SK-N-SH (cell line): ENCODE results near the gene STARD13. TPM values are rescaled to one million over a fixed set of nuclear protein-coding genes. Genes with fewer than 3 reads are reported as not detected.
A peak's percentile ranks its signal among the peaks of the same experiment; 100 is the strongest.

Experiments used
- CTCF ChIA-PET: fragments of 300-600, 350-600 bp; formaldehyde crosslinking; extraction: SDS; loops from one replicate; lab custom pipeline; 2021; lab: Yijun Ruan, JAX
- POLR2A ChIA-PET: fragments of 350-600 bp; sonication (Branson Sonifier 250); formaldehyde crosslinking; extraction: SDS; loops from one replicate; lab custom pipeline; 2020; ENCODE audit warnings: antibody characterized with exemption, inconsistent platforms; lab: Yijun Ruan, JAX
- DNase-seq: peaks from one replicate; pipeline ENCODE4 v3.0.0; 2012
- H2AFZ ChIP-seq: fragments of 200-600 bp; sonication (generic); 2 replicates; pipeline ENCODE4 v1.8.1; 2016; ENCODE audit warnings: antibody characterized with exemption, mild to moderate bottlenecking, low read depth
- H3F3A ChIP-seq: fragments of 200-600 bp; sonication (generic); replicated peaks from 2 replicates; pipeline ENCODE3; 2016; ENCODE audit warnings: antibody characterized with exemption, mild to moderate bottlenecking; ENCODE audit not compliant: insufficient read depth
- H3K27ac ChIP-seq, 2 experiments: fragments of 200-500 bp in 1 of 2; fragments of 200-600 bp in 1 of 2; sonication (Bioruptor generic) in 1 of 2; sonication (generic), shearing (Covaris generic) in 1 of 2; 2 replicates each; pipeline versions ENCODE4 v1.5.1 to v1.6.1; 2014 to 2016; ENCODE audit warnings: low read depth in 2 of 2, inconsistent platforms in 1 of 2, low read length in 1 of 2, mild to moderate bottlenecking in 1 of 2, mixed read lengths in 1 of 2
- H3K27me3 ChIP-seq: fragments of 200-600 bp; sonication (generic), shearing (Covaris generic); 2 replicates; pipeline ENCODE4 v1.6.1; 2016; ENCODE audit warnings: mixed run types; ENCODE audit not compliant: insufficient read depth
- H3K36me3 ChIP-seq, 2 experiments: fragments of 200-500 bp in 1 of 2; fragments of 200-600 bp in 1 of 2; sonication (Bioruptor generic) in 1 of 2; sonication (generic) in 1 of 2; replicated peaks in 1 of 2; 2 replicates each; pipeline versions ENCODE3 to v1.5.1; 2014 to 2016; ENCODE audit warnings: low read length in 1 of 2, mild to moderate bottlenecking in 1 of 2; ENCODE audit not compliant: insufficient read depth in 2 of 2, control insufficient read depth in 1 of 2
- H3K4me1 ChIP-seq, 2 experiments: fragments of 200-500 bp in 1 of 2; fragments of 200-600 bp in 1 of 2; sonication (Bioruptor generic) in 1 of 2; sonication (generic), shearing (Covaris generic) in 1 of 2; 2 replicates each; pipeline versions ENCODE4 v1.5.1 to v1.6.1; 2014 to 2016; ENCODE audit warnings: low read depth in 1 of 2, low read length in 1 of 2, mixed run types in 1 of 2; ENCODE audit not compliant: insufficient read depth in 2 of 2, control insufficient read depth in 1 of 2
- H3K4me2 ChIP-seq: fragments of 200-600 bp; sonication (generic), shearing (Covaris generic); 2 replicates; pipeline ENCODE4 v1.6.1; 2017; ENCODE audit warnings: mixed run types
- H3K4me3 ChIP-seq, 2 experiments: fragments of 200-500 bp in 1 of 2; fragments of 200-600 bp in 1 of 2; sonication (Bioruptor generic) in 1 of 2; sonication (generic), shearing (Covaris generic) in 1 of 2; 2 replicates each; pipeline versions ENCODE4 v1.5.1 to v1.8.1; 2014 to 2016; ENCODE audit warnings: low read depth in 2 of 2, inconsistent platforms in 1 of 2, low read length in 1 of 2, mild to moderate bottlenecking in 1 of 2, mixed read lengths in 1 of 2, moderate library complexity in 1 of 2
- H3K79me2 ChIP-seq: fragments of 200-600 bp; sonication (generic); 2 replicates; pipeline ENCODE4 v1.8.1; 2017; ENCODE audit warnings: mild to moderate bottlenecking; ENCODE audit not compliant: insufficient read depth
- H3K9ac ChIP-seq: fragments of 200-600 bp; sonication (generic); 2 replicates; pipeline ENCODE4 v1.6.1; 2017; ENCODE audit warnings: mixed run types
- H3K9me2 ChIP-seq: fragments of 200-600 bp; sonication (generic); 2 replicates; pipeline ENCODE4 v1.6.1; 2017; ENCODE audit warnings: mixed run types
- H3K9me3 ChIP-seq: fragments of 200-600 bp; sonication (generic); 2 replicates; pipeline ENCODE4 v1.6.1; 2017; ENCODE audit warnings: mixed run types, mild to moderate bottlenecking, moderate library complexity
- H4K20me1 ChIP-seq: fragments of 200-600 bp; sonication (generic); 2 replicates; pipeline ENCODE4 v1.6.1; 2017; ENCODE audit warnings: mild to moderate bottlenecking, mixed run types; ENCODE audit not compliant: insufficient read depth
- CTCF ChIP-seq: fragments of 200-600 bp; sonication (generic); IDR thresholded peaks from 2 replicates; pipeline ENCODE4 v1.6.1; 2017; ENCODE audit warnings: antibody characterized with exemption, mild to moderate bottlenecking, moderate library complexity
- EZH2phosphoT487 ChIP-seq: fragments of 200-600 bp; sonication (generic); IDR thresholded peaks from 2 replicates; pipeline ENCODE4 v1.6.1; 2017; ENCODE audit warnings: low read depth, mixed run types, mild to moderate bottlenecking, antibody characterized with exemption, moderate library complexity, borderline replicate concordance
- FOXM1 ChIP-seq: IDR thresholded peaks from 2 replicates; pipeline ENCODE4 v1.4.0; 2012; ENCODE audit warnings: low read depth, mild to moderate bottlenecking
- GABPA ChIP-seq: IDR thresholded peaks from 2 replicates; pipeline ENCODE4 v1.4.0; 2012; ENCODE audit warnings: low read depth, mild to moderate bottlenecking
- GATA2 ChIP-seq: sonication (generic); formaldehyde crosslinking; IDR thresholded peaks from 2 replicates; pipeline ENCODE4 v1.5.0; 2020; ENCODE audit warnings: mild to moderate bottlenecking, missing genetic modification reagents
- JUND ChIP-seq: IDR thresholded peaks from 2 replicates; pipeline ENCODE4 v1.4.0; 2012
- MEF2A ChIP-seq: IDR thresholded peaks from 2 replicates; pipeline ENCODE4 v1.4.0; 2012; ENCODE audit warnings: low read depth, borderline replicate concordance
- MXI1 ChIP-seq: IDR thresholded peaks from 2 replicates; pipeline ENCODE4 v1.6.1; 2012; ENCODE audit warnings: mild to moderate bottlenecking, low read depth, low read length, improper control_type of control experiment
- NFIC ChIP-seq: IDR thresholded peaks from 2 replicates; pipeline ENCODE4 v1.4.0; 2012; ENCODE audit warnings: borderline replicate concordance
- NRF1 ChIP-seq: IDR thresholded peaks from 2 replicates; pipeline ENCODE4 v1.6.1; 2012; ENCODE audit warnings: low read depth, mild to moderate bottlenecking, low read length
- POLR2AphosphoS5 ChIP-seq: IDR thresholded peaks from 2 replicates; pipeline ENCODE4 v1.6.1; 2012; ENCODE audit warnings: low read depth, low read length
- RCOR1 ChIP-seq: fragments of 150-350 bp; IDR thresholded peaks from 2 replicates; pipeline ENCODE4 v1.6.1; 2017; ENCODE audit warnings: antibody characterized with exemption, low read length
- RFX5 ChIP-seq: IDR thresholded peaks from 2 replicates; pipeline ENCODE4 v1.6.1; 2012; ENCODE audit warnings: mild to moderate bottlenecking, improper control_type of control experiment, low read length
- RXRA ChIP-seq: IDR thresholded peaks from 2 replicates; pipeline ENCODE4 v1.4.0; 2012; ENCODE audit warnings: low read depth, mild to moderate bottlenecking, borderline replicate concordance
- SMC3 ChIP-seq: IDR thresholded peaks from 2 replicates; pipeline ENCODE4 v1.6.1; 2012; ENCODE audit warnings: low read depth, low read length, improper control_type of control experiment
- TAF1 ChIP-seq: IDR thresholded peaks from 2 replicates; pipeline ENCODE4 v1.6.1; 2012; ENCODE audit warnings: low read depth, mild to moderate bottlenecking, low read length, moderate library complexity, borderline replicate concordance
- TCF12 ChIP-seq: IDR thresholded peaks from 2 replicates; pipeline ENCODE4 v1.4.0; 2012
- TEAD4 ChIP-seq: IDR thresholded peaks from 2 replicates; pipeline ENCODE4 v1.4.0; 2012; ENCODE audit warnings: mild to moderate bottlenecking, borderline replicate concordance; ENCODE audit not compliant: insufficient read depth
- YY1 ChIP-seq: IDR thresholded peaks from 2 replicates; pipeline ENCODE4 v1.4.0; 2012; ENCODE audit warnings: low read depth, mild to moderate bottlenecking
- ZBTB33 ChIP-seq: IDR thresholded peaks from 2 replicates; pipeline ENCODE4 v1.4.0; 2012; ENCODE audit warnings: low read depth, borderline replicate concordance
- whole genome bisulfite sequencing: methylation state at CpG from one replicate; pipeline ENCODE4 v1.1.6; 2017; ENCODE audit warnings: low lambda C conversion rate; 5-methylcytosine and 5-hydroxymethylcytosine counted together
- polyA plus RNA-seq, 3 experiments: library from polyadenylated mRNA; depleted of rRNA; stranded (reverse); fragments of >200 nt; gene quantifications; 2 replicates each; pipeline ENCODE4 v1.2.3, GENCODE V29; 2012
- TF ChIP-seq, protein P1 (sequence below): IDR thresholded peaks from 2 replicates; pipeline ENCODE4 v1.4.0; 2012; ENCODE audit warnings: low read depth, borderline replicate concordance
- TF ChIP-seq, protein P2 (sequence below): IDR thresholded peaks from 2 replicates; pipeline ENCODE4 v1.4.0; 2012; ENCODE audit warnings: low read depth
- TF ChIP-seq, protein P3 (sequence below): fragments of 150-350 bp; IDR thresholded peaks from 2 replicates; pipeline ENCODE4 v1.6.1; 2017; ENCODE audit warnings: antibody characterized with exemption, low read length, low read depth, borderline replicate concordance

Gene STARD13
- polyA plus RNA-seq, 1 of the 3 experiments (the other 2 are of a cell fraction) = 5.7 TPM

- no peak overlapping the region for H2AFZ ChIP-seq
- ChIA-PET POLR2A (no interaction called here), CTCF (no interaction called here)
- no peak overlapping the region for H3K4me2 ChIP-seq
- TF ChIP-seq SMC3 (no peak), RCOR1 (no peak), RXRA (no peak), NFIC (no peak), JUND (no peak), YY1 (no peak), EZH2phosphoT487 (no peak), TAF1 (no peak), MXI1 (no peak), GABPA (no peak)
- TF ChIP-seq, protein P1, sequence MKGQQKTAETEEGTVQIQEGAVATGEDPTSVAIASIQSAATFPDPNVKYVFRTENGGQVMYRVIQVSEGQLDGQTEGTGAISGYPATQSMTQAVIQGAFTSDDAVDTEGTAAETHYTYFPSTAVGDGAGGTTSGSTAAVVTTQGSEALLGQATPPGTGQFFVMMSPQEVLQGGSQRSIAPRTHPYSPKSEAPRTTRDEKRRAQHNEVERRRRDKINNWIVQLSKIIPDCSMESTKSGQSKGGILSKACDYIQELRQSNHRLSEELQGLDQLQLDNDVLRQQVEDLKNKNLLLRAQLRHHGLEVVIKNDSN = no peak
- H3K27me3 ChIP-seq = no peaks in the 10 kb centered on the region
- no peak overlapping the region for H3K9ac ChIP-seq
- H4K20me1 ChIP-seq = no peaks in the 10 kb centered on the region
- peaks cover 14% of the 10 kb centered on the region for H3F3A ChIP-seq
- H3K4me1 ChIP-seq = peaks cover 12 to 33% of the 10 kb centered on the region in 2 experiments; a peak in 3 of 4 replicates
- H3K27ac ChIP-seq = no peak overlapping the region
- no peaks in the 10 kb centered on the region for H3K9me2 ChIP-seq
- no peak overlapping the region for H3K4me3 ChIP-seq
- 91% methylated on average over 3 of the region's 3 CpGs for WGBS
- DNase-seq = no peak
- peaks cover 90% of the 10 kb centered on the region for H3K79me2 ChIP-seq
- no peaks in the 10 kb centered on the region for H3K9me3 ChIP-seq
- peaks cover 0 to 5% of the 10 kb centered on the region in 2 experiments for H3K36me3 ChIP-seq
Observed at GRCh38 chr13:33256148-33256840, 29.3 kb downstream of the STARD13 start.

DNA sequence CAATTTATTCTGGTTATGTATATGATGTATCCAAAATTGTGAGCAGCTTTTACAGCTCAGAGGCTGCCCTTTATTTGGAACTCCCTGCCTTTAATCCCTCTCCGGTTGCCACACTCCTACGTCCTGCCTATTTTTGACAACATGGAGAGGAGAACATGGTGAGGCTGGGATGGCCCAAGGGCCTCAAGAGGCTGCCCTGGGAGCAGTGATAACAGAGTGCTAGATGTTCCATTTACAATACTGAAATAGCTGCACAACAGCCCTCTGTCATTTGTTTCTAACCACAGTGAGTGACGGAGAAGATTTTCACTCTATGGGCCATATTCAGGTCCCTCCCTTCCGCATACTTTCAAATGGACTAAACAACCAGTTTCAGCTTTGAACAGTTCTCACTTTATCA lies 33.4 kb downstream of the STARD13 start:
- H3K9me3 ChIP-seq = no peaks in the 10 kb centered on the region
- ChIA-PET POLR2A (no interaction called here), CTCF (interaction anchor here (0.8 to 1.9 kb wide), 4 partner anchors 8 to 24 kb away, joined by 3 to 4 read pairs (median 3); no protein-coding TSS in a partner anchor)
- no peaks in the 10 kb centered on the region for H3K27me3 ChIP-seq
- no peak for DNase-seq
- peaks cover 80% of the 10 kb centered on the region for H3K79me2 ChIP-seq
- 86% methylated on average over 4 of the region's 4 CpGs for WGBS
- no peaks in the 10 kb centered on the region for H4K20me1 ChIP-seq
- H3F3A ChIP-seq = peaks cover 29% of the 10 kb centered on the region
- no peak overlapping the region; the same call in 1 of the 2 replicates for H2AFZ ChIP-seq
- no peak overlapping the region for H3K4me2 ChIP-seq
- no peaks in the 10 kb centered on the region for H3K9me2 ChIP-seq
- H3K36me3 ChIP-seq = no peaks in the 10 kb centered on the region
- peaks cover 14 to 19% of the 10 kb centered on the region in 2 experiments; a peak in 3 of 4 replicates for H3K4me1 ChIP-seq
- H3K4me3 ChIP-seq = no peak overlapping the region
- H3K9ac ChIP-seq = no peak overlapping the region; the same call in 1 of the 2 replicates
- H3K27ac ChIP-seq = peak overlapping the region; percentile 91
- TF ChIP-seq ZBTB33 (no peak), RCOR1 (no peak), POLR2AphosphoS5 (no peak), RFX5 (no peak), FOXM1 (no peak), CTCF (no peak), GATA2 (CRISPR knock-in tag) (no peak), GABPA (no peak), EZH2phosphoT487 (no peak), TCF12 (no peak), TEAD4 (no peak), MEF2A (no peak), MXI1 (no peak), NRF1 (no peak)
- TF ChIP-seq, protein P2, sequence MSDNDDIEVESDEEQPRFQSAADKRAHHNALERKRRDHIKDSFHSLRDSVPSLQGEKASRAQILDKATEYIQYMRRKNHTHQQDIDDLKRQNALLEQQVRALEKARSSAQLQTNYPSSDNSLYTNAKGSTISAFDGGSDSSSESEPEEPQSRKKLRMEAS = no peak
- TF ChIP-seq, protein P3, sequence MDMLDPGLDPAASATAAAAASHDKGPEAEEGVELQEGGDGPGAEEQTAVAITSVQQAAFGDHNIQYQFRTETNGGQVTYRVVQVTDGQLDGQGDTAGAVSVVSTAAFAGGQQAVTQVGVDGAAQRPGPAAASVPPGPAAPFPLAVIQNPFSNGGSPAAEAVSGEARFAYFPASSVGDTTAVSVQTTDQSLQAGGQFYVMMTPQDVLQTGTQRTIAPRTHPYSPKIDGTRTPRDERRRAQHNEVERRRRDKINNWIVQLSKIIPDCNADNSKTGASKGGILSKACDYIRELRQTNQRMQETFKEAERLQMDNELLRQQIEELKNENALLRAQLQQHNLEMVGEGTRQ = no peak
